ENCODE measurements around the gene CEMIP2.

Gene CEMIP2

DNA sequence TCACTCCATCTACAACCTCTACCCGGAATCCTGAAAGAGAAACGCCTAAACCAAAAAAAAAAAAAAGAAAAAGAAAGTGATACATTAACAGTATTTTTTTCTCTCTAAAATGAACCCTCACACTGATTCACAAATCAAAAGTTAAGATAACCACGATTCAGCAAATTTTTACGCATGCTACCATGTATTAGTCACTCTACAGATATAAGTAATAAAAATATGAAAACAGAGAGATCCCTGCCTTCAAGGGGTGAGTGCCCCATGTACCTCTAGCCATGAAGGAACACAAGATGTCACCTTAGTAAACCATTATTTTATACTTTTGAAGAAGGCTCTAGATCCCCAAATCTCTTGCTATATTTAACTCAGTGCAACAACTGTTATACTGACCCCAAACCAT, 33.4 kb downstream of the CEMIP2 start:
- no peak for DNase-seq (ENCODE audit: low read depth in 2 of 2)

DNA sequence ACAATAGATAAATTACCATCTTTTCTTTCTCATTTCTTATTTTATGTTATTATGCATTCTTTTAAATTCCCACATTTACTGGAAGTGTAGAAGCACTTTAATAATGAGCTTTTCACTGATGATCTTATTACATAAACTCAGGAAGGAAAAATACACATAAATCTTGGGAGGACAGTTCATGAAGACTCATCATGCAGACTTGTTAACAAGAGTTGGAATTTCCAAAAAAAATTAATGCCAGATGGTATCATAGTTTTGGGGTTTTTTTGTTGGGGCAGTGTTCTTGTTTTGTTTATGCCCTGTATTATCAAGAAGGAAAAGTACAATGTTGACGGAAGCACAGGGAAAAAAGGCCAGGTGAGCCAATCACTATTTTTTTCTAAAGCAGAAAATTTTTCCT, 35.1 kb downstream of the CEMIP2 start:
- DNase-seq (ENCODE audit: low read depth in 2 of 2) = no peak
- H3K4me3 ChIP-seq (replicated peaks in 1 of 2; ENCODE audit: low read depth in 2 of 2, low read length in 2 of 2) = no peak overlapping the region
- TF ChIP-seq, protein P1, sequence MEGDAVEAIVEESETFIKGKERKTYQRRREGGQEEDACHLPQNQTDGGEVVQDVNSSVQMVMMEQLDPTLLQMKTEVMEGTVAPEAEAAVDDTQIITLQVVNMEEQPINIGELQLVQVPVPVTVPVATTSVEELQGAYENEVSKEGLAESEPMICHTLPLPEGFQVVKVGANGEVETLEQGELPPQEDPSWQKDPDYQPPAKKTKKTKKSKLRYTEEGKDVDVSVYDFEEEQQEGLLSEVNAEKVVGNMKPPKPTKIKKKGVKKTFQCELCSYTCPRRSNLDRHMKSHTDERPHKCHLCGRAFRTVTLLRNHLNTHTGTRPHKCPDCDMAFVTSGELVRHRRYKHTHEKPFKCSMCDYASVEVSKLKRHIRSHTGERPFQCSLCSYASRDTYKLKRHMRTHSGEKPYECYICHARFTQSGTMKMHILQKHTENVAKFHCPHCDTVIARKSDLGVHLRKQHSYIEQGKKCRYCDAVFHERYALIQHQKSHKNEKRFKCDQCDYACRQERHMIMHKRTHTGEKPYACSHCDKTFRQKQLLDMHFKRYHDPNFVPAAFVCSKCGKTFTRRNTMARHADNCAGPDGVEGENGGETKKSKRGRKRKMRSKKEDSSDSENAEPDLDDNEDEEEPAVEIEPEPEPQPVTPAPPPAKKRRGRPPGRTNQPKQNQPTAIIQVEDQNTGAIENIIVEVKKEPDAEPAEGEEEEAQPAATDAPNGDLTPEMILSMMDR (IDR thresholded peaks at IDR 0.05; ENCODE audit: low read depth, low read length) = no peak

More for the DNA sequence above, 33.4 kb downstream of the CEMIP2 start:
- TF ChIP-seq, protein P1 (IDR thresholded peaks at IDR 0.05; ENCODE audit: low read depth, low read length) = no peak
- no peak overlapping the region for H3K4me3 ChIP-seq (replicated peaks in 1 of 2; ENCODE audit: low read depth in 2 of 2, low read length in 2 of 2)

DNA sequence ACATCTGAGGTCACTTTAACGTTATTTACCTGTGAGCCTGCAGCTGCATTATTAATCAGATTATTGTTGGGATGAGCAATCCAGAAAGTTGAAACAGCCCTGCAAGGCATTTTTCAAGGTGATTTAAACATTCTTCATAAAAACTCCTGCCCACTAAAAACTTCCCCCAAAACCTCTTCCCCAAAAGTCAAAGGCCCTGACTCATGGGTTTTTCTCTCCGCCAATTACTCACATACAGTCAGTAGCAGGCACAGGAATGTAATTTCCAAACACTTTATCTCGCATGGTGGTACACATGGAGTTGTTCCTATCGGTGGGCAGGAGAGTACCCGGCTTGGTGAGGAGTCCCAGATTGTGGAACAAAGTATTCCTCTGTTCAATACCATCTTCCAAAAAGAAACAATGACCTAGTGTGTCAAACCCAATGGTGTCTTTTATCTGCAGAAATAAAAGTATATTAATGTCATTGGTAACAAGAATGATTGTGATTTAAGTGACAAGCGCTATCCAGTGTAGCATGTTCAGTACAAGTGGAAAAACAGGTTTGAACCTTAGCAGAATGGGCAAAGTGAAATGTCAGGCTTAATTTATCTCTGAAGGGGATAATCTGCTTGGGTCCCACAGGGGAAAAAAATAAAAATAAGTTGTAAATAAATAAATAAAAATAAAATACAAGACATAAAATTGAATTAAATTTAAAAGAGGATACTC, 38.3 kb downstream of the CEMIP2 start:
- H3K4me3 ChIP-seq (replicated peaks in 1 of 2; ENCODE audit: low read depth in 2 of 2, low read length in 2 of 2) = no peak overlapping the region
- no peak for DNase-seq (ENCODE audit: low read depth in 2 of 2)
- TF ChIP-seq, protein P1 (IDR thresholded peaks at IDR 0.05; ENCODE audit: low read depth, low read length) = no peak

DNA sequence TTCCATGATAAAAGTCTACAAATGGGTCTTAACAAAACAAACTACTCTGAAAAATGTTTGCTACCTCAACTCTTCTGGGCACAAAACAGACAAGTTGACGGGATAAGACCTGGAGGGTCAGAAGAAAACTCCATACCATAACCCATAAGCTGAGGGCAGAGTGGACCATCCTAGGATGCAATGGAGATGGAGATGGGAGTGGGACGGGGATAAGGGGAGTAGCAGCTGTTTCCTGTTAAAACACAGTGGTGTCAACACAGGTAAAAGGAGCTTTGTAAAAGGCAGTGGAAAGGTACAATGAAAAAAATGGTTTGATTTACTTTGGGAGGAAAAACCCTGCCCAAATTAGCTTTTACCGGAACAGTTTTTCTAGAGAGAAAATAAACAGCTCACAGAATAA, 41.6 kb downstream of the CEMIP2 start:
- H3K4me3 ChIP-seq (replicated peaks in 1 of 2; ENCODE audit: low read depth in 2 of 2, low read length in 2 of 2) = no peak overlapping the region
- DNase-seq (ENCODE audit: low read depth in 2 of 2) = no peak
- TF ChIP-seq, protein P1 (IDR thresholded peaks at IDR 0.05; ENCODE audit: low read depth, low read length) = no peak

DNA sequence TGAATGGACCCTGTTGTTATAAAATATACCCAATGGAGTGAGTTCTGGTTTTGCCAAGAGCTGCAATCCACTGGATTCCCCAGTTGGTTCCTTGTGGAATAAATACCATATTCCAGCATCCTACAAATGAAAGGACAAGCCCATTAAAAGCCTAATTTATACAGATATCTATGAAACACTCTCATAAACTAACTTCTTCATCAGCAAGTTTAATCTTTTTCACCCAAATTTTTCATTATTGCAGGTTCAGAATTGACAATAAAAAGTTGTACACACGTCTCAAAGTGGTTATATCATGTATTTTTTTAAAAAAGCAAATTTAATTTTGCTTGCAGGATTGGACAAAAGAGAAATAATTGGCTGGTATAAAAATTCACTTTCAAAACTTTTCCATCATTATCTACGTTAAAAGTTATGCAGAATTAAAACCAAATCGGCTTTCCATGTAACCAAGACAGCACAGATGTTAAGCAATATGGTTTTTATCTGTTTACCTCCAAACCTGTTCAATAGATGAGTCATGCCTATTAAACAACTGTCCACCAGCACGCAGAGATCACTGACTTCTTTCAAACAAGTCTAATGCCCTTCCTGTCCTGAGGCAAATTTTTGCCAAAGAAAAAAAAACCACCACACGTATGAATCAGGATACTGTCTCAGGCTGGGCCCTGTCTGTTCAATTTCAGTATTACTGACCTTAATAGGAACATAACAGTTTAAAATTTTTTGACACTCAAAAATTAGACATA, 42.5 kb downstream of the CEMIP2 start:
- no peak overlapping the region for H3K4me3 ChIP-seq (replicated peaks in 1 of 2; ENCODE audit: low read depth in 2 of 2, low read length in 2 of 2)
- TF ChIP-seq, protein P1 (IDR thresholded peaks at IDR 0.05; ENCODE audit: low read depth, low read length) = no peak
- DNase-seq (ENCODE audit: low read depth in 2 of 2) = peak in 1 of 2 donors; percentile 86

DNA sequence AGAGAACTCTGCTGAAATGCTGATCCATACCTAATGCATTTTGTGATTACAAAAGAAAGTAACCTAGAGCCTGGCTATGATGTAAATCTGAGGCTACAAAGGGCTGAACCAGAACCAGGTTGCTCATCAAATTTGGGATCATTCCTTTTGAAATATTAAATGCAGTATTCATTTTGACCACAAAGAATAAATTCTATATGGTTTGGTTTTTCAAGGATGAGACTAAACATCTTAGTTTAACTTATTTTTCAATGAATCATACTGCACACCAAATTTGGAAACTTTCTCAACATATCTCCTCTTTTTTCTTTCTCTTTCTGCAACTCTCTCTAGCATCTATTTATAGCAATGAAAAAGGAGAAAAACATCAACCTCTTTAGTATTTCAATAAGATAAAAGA, 46.5 kb downstream of the CEMIP2 start:
- H3K4me3 ChIP-seq (replicated peaks in 1 of 2; ENCODE audit: low read depth in 2 of 2, low read length in 2 of 2) = no peak overlapping the region
- DNase-seq (ENCODE audit: low read depth in 2 of 2) = peak in 1 of 2 donors; percentile 33
- TF ChIP-seq, protein P1 (IDR thresholded peaks at IDR 0.05; ENCODE audit: low read depth, low read length) = no peak

All from cardiac fibroblast (primary cell).